Neural cell (in vitro differentiated cells): Measurements from ENCODE around the gene LMLN.

Source experiments
- EP300 ChIP-seq: fragments of 450-650 bp; conservative IDR thresholded peaks from 2 replicates; pipeline ENCODE4 v1.6.1; 2014; ENCODE audit warnings: antibody characterized with exemption, mild to moderate bottlenecking, moderate library complexity; ENCODE audit not compliant: poor library complexity, severe bottlenecking
- EZH2 ChIP-seq: fragments of 200-600, 300-800 bp; shearing (Covaris generic), sonication (generic); IDR thresholded peaks from 2 replicates; pipeline ENCODE4 v1.6.1; 2014; ENCODE audit warnings: antibody characterized with exemption, low read length, borderline replicate concordance, mild to moderate bottlenecking; ENCODE audit not compliant: insufficient read depth, poor library complexity, severe bottlenecking
- MXI1 ChIP-seq: fragments of 450-650 bp; conservative IDR thresholded peaks from 2 replicates; pipeline ENCODE4 v1.6.1; 2014; ENCODE audit warnings: antibody characterized with exemption, mild to moderate bottlenecking; ENCODE audit not compliant: poor library complexity, severe bottlenecking
- REST ChIP-seq: IDR thresholded peaks from 2 replicates; pipeline ENCODE4 v1.6.1; 2012; ENCODE audit warnings: borderline replicate concordance
- TF ChIP-seq, protein P1 (sequence below): fragments of 450-650 bp; IDR thresholded peaks from 2 replicates; pipeline ENCODE4 v1.5.1; 2014; ENCODE audit warnings: antibody characterized with exemption, mild to moderate bottlenecking, moderate library complexity; ENCODE audit not compliant: poor library complexity, severe bottlenecking

DNA sequence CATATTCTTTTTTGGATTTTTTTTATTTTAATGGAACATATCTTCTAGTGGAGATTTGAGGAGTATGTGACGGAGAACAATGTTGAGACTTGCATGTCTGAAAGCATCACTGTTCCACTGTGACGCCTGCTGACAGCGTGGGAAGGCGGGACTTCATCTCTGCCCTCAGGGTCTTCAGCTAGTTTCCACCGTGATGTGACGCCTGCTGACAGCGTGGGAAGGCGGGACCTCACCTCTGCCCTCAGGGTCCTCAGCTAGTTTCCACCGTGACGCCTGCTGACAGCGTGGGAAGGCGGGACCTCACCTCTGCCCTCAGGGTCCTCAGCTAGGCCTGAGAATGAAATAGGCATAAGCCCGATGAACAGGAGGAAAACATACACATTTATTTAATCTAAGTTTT lies 70.7 kb downstream of the LMLN start:
- TF ChIP-seq, protein P1, sequence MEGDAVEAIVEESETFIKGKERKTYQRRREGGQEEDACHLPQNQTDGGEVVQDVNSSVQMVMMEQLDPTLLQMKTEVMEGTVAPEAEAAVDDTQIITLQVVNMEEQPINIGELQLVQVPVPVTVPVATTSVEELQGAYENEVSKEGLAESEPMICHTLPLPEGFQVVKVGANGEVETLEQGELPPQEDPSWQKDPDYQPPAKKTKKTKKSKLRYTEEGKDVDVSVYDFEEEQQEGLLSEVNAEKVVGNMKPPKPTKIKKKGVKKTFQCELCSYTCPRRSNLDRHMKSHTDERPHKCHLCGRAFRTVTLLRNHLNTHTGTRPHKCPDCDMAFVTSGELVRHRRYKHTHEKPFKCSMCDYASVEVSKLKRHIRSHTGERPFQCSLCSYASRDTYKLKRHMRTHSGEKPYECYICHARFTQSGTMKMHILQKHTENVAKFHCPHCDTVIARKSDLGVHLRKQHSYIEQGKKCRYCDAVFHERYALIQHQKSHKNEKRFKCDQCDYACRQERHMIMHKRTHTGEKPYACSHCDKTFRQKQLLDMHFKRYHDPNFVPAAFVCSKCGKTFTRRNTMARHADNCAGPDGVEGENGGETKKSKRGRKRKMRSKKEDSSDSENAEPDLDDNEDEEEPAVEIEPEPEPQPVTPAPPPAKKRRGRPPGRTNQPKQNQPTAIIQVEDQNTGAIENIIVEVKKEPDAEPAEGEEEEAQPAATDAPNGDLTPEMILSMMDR = no peak
- no peak for TF ChIP-seq REST
- no peak for TF ChIP-seq EZH2
- no peak for TF ChIP-seq MXI1
- no peak for TF ChIP-seq EP300
